Memory B cell (primary cell): ENCODE results near the gene PTPRE.
"Not testable (repeated sequence)": the region's sequence is repeated elsewhere in the genome, so short reads cannot be mapped to it uniquely, and the experiment has no call there.

ENCODE experiments used
- ATAC-seq: fragments of 150-1000 bp; cut with Tn5 transposase; 2 replicates; pipeline ENCODE4 v1.10.0; 2021; ENCODE audit warnings: low read depth, mild to moderate bottlenecking, moderate library complexity
- DNase-seq, 2 donors: peaks; one replicate each; pipeline ENCODE4 v3.0.0; 2022; ENCODE audit warnings: low spot score in 2 of 2
- H3K27ac Mint-ChIP-seq: one replicate; pipeline ENCODE4 v1.8.0; 2022; ENCODE audit warnings: mild to moderate bottlenecking, moderate library complexity, mixed read lengths
- H3K27me3 Mint-ChIP-seq: one replicate; pipeline ENCODE4 v1.8.0; 2022; ENCODE audit warnings: mixed read lengths
- H3K36me3 Mint-ChIP-seq: one replicate; pipeline ENCODE4 v1.8.0; 2022; ENCODE audit warnings: mild to moderate bottlenecking, mixed read lengths
- H3K4me1 Mint-ChIP-seq: one replicate; pipeline ENCODE4 v1.8.0; 2022; ENCODE audit warnings: mixed read lengths
- H3K4me3 Mint-ChIP-seq: one replicate; pipeline ENCODE4 v1.8.0; 2022; ENCODE audit warnings: mild to moderate bottlenecking, moderate library complexity, mixed read lengths
- H3K9me3 Mint-ChIP-seq: one replicate; pipeline ENCODE4 v1.8.0; 2022; ENCODE audit warnings: mixed read lengths

PTPRE gene

DNA sequence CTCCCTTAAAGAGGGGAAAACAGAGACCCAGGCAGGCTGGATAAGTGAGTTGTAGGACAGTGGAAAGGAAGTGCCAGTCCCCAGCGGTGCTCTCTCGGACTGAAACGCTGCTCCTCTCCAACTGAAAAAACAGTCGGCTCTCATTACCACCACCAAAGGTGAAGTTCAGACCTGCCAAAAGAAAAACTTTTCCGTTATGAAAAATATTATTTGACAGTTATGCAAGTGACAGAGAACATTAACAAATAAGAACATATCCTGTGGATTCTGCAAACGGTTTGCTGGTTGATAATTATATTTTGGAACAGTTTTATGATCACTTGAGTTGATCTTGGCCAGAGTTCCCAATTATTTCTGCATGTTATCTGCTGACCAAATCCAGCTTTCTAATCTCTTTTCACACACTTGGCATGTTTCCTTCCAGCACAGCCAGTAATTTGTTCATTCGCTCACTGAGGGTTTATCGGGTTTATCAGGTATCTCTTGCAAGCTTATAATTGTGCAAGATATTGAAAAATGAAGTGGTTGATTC lies 82.6 kb downstream of the PTPRE start:
- no peak for ATAC-seq
- DNase-seq: no peak
- Mint-ChIP-seq H3K27me3 (peaks cover 24% of the 10 kb centered on the region), H3K4me1 (peaks cover 2% of the 10 kb centered on the region), H3K27ac (no peak overlapping the region), H3K36me3 (no peaks in the 10 kb centered on the region), H3K4me3 (no peak overlapping the region), H3K9me3 (peaks cover 2% of the 10 kb centered on the region)

DNA sequence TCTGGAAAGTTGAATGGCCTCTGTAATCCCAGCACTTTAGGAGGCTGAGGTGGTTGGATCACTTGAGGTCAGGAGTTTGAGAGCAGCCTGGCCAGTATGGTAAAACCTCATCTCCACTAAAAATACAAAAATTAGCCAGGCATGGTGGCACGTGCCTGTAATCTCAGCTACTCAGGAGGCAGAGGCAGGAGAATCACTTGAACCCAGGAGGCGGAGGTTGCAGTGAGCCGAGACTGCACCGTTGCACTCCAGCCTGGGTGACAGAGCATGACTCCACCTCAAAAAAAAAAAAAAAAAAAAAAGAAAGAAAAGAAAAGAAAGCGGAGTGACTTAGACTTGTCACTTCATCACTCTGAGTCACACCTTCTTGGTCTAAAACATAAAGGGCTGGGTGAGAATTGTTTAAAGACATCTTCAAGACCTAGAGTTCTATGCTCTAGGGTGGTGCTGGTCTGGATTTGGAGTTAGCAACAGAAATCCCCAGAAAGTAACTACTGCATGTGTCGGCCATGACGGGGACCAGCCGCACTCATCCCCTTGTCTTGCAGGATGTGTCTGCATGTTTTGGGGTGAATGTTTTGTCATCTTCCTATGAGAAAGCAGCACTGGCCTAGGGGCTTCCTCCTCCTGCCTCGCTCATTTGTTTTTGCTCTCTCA lies 83.4 kb downstream of the PTPRE start:
- not testable (repeated sequence) for DNase-seq, H3K36me3 Mint-ChIP-seq, H3K4me1 Mint-ChIP-seq, H3K27ac Mint-ChIP-seq, ATAC-seq, H3K9me3 Mint-ChIP-seq, H3K4me3 Mint-ChIP-seq
- peaks cover 20% of the 10 kb centered on the region for H3K27me3 Mint-ChIP-seq

DNA sequence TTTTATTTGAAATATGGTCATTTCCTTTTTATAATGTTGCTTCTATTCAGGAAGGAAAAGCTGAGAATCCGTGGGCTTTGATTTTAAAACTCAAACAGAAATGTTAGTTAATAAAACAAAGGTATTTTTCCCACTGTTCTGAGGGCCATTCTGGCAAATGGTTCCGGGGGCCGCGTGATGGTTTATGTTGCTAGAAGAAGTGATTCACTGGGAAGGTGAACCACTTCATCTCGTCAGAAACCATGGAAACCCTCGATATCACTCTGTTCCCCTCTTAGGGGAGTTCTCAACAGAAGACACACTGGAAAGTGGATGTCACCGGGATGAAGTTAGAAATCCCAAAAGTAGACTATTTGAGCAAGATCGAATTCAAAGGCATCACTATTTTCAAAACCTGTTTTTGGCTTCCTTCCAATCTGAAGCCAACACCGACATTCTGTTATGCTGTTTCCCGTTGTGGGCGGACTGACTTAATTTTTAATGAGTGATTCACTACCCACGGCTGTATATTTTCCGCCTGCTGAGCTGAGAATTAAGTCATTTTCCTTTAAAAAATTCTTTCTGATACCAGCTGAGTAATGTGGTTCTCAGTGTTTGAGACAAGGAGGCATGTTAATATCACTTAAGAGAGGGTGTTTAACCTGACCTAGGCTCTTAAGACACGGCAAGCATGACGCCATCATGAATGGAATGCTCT lies 84.1 kb downstream of the PTPRE start:
- DNase-seq (no peak), ATAC-seq (no peak)
- Mint-ChIP-seq H3K36me3 (no peaks in the 10 kb centered on the region), H3K4me3 (no peak overlapping the region), H3K27me3 (peaks cover 23% of the 10 kb centered on the region), H3K4me1 (no peaks in the 10 kb centered on the region), H3K27ac (no peak overlapping the region), H3K9me3 (no peaks in the 10 kb centered on the region)

DNA sequence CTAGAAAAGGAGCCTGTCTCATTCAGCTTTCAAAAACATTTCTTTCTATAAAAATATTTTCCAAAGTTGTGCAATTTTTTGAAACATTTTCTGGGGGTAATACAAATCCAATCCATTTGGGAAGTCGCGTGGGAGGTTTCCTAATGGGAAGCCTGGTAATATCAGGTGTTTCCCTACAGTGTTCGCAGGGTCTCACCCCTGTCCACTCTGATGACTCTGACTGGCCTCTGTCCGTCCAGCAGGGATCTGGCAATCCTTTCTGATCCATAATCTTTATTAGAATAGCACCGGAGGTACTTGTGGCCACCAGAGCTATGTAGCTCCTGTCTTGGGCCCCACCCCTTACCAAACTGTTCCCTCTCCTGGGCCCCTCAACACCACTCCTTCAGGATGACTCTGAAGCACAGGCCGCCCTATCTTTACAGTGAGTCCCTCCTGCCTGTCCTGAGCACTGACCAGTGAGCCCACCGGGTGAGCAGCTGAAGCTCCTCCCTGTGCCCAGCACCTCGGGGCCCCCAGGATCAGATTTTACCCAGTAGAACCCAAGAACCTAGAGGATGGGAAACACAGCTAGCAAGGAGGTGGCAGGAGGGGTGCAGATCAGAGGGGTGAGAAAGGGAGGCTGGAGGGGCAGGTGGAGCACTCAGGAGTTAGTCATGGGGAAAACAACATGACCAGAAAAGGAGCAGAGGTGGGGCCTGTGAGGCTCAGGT lies 84.8 kb downstream of the PTPRE start:
- Mint-ChIP-seq H3K4me3 (no peak overlapping the region), H3K36me3 (no peaks in the 10 kb centered on the region), H3K9me3 (no peaks in the 10 kb centered on the region), H3K27me3 (peaks cover 24% of the 10 kb centered on the region), H3K4me1 (no peaks in the 10 kb centered on the region), H3K27ac (no peak overlapping the region)
- DNase-seq (no peak), ATAC-seq (no peak)

GRCh38 chr10:127992376-127992775 lies 85.5 kb downstream of the PTPRE start:
- ATAC-seq (no peak), DNase-seq (no peak)
- H3K27ac Mint-ChIP-seq: no peak overlapping the region
- H3K4me3 Mint-ChIP-seq: no peak overlapping the region
- peaks cover 22% of the 10 kb centered on the region for H3K27me3 Mint-ChIP-seq
- H3K4me1 Mint-ChIP-seq: no peaks in the 10 kb centered on the region
- no peaks in the 10 kb centered on the region for H3K36me3 Mint-ChIP-seq
- H3K9me3 Mint-ChIP-seq: no peaks in the 10 kb centered on the region

- DNase-seq (no peak), ATAC-seq (no peak)
- no peak overlapping the region for H3K4me3 Mint-ChIP-seq
- H3K4me1 Mint-ChIP-seq: peaks cover 2% of the 10 kb centered on the region
- no peak overlapping the region for H3K27ac Mint-ChIP-seq
- no peaks in the 10 kb centered on the region for H3K9me3 Mint-ChIP-seq
- peaks cover 21% of the 10 kb centered on the region for H3K27me3 Mint-ChIP-seq
- H3K36me3 Mint-ChIP-seq: no peaks in the 10 kb centered on the region
Observed at GRCh38 chr10:127993056-127993690, 86.3 kb downstream of the PTPRE start.

- Mint-ChIP-seq H3K9me3 (no peaks in the 10 kb centered on the region), H3K27me3 (peaks cover 16% of the 10 kb centered on the region), H3K4me3 (no peak overlapping the region), H3K27ac (no peak overlapping the region), H3K4me1 (peaks cover 2% of the 10 kb centered on the region), H3K36me3 (no peaks in the 10 kb centered on the region)
- ATAC-seq (no peak), DNase-seq (no peak)
Observed at GRCh38 chr10:127995939-127996338, 89.0 kb downstream of the PTPRE start.

- no peak for DNase-seq
- Mint-ChIP-seq H3K36me3 (no peaks in the 10 kb centered on the region), H3K9me3 (no peaks in the 10 kb centered on the region), H3K4me3 (no peak overlapping the region), H3K27ac (no peak overlapping the region), H3K4me1 (peaks cover 2% of the 10 kb centered on the region), H3K27me3 (peaks cover 15% of the 10 kb centered on the region)
- no peak for ATAC-seq
Observed at GRCh38 chr10:127996586-127996985, 89.7 kb downstream of the PTPRE start.

DNA sequence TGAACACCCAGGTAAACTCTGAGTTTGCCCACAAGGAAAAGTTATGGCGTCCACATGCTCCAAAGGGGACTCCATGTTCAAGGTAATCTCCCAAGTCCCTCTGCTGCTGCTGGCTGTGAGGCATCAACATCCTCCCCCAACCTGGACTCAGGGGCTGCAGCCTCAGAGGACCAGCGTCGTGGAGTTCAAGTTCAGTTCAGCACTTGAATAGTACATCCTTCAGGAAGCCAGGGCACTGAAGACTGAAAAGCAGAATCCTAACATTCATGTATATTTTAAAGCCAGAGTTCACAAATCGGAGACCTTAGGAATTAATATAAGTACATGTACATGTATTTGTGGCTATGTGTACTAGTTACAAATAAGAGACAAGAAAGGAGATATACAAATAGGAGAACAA lies 90.4 kb downstream of the PTPRE start:
- peaks cover 15% of the 10 kb centered on the region for H3K27me3 Mint-ChIP-seq
- no peak overlapping the region for H3K4me3 Mint-ChIP-seq
- no peak overlapping the region for H3K27ac Mint-ChIP-seq
- H3K36me3 Mint-ChIP-seq: no peaks in the 10 kb centered on the region
- DNase-seq (no peak), ATAC-seq (no peak)
- peaks cover 2% of the 10 kb centered on the region for H3K4me1 Mint-ChIP-seq
- H3K9me3 Mint-ChIP-seq: no peaks in the 10 kb centered on the region

- Mint-ChIP-seq H3K4me3 (no peak overlapping the region), H3K4me1 (peaks cover 2% of the 10 kb centered on the region), H3K9me3 (no peaks in the 10 kb centered on the region), H3K27ac (no peak overlapping the region), H3K36me3 (no peaks in the 10 kb centered on the region), H3K27me3 (peaks cover 17% of the 10 kb centered on the region)
- ATAC-seq: no peak
- no peak for DNase-seq
Observed at GRCh38 chr10:127997937-127998336, 91.0 kb downstream of the PTPRE start.

DNA sequence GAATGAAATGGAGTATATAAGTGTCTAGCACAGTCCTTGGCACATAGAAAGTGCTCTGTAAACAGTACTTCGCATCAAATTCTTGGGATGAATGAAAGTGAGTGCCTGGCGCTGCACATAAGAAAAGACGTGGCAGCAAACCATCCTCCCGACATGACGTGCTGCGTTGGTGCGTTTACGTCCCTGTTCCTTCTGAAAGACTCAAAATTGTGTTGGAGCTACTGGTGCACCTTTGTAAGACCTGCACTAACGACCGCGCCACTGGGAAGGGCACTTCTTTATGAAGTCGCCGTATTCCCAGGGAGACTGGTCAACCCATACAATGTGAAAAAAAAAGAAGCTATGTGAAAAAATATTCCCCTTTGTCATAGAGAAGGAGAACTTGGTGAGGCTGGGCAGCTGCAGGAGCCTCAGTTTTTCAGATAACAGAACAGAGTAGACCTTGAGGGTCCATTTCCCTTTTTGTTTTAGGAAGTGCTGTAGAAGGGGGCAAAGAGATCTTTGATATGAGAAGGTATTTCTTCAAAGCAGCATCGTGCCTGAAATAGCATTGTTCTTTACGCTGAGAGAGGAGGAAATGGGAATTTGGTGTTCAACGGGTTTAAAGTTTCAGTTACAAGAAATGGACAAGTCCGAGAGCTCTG lies 91.7 kb downstream of the PTPRE start:
- ATAC-seq: no peak
- peaks cover 15% of the 10 kb centered on the region for H3K27me3 Mint-ChIP-seq
- no peaks in the 10 kb centered on the region for H3K36me3 Mint-ChIP-seq
- no peaks in the 10 kb centered on the region for H3K9me3 Mint-ChIP-seq
- no peak overlapping the region for H3K4me3 Mint-ChIP-seq
- H3K27ac Mint-ChIP-seq: no peak overlapping the region
- peaks cover 2% of the 10 kb centered on the region for H3K4me1 Mint-ChIP-seq
- DNase-seq: no peak

DNA sequence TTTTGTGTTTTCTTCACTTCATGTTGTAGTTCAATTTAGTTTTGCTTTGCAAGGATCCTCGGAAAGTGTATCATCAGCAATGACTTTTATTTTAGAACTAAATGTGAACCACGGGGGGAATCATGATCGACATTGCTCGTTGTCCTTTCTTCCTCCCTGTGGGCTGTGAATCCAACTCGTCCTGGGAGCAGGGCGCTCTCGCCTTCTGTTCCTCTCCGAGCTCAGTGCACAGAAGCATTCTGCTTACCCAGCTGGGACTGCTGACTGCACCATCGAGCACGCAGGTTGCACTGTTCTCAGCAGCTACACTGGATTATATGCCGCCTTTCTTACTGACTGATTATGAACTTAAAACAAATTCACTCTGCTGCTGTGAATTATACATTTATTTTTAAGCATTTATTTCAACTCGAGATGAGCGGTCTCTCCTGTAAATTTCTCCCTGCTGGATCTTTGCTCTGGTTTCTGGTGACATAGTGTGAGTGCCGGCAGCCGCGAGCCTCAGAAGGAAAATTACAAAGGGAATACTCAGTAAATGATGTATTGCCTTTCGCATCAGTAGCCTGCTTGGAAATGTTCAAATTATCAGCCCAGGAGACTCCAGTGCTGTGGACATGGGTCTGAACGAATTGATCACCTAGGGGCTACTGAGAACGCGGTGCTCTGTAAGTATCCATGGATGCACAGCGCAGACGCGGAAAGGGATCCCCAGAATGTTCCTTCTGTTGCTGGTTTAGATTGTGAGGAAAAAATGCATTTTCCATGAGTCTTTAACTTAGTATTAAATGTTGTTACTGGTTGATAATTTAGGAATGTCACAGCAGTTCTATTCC lies 92.6 kb downstream of the PTPRE start:
- no peak overlapping the region for H3K4me3 Mint-ChIP-seq
- no peak for ATAC-seq
- no peak overlapping the region for H3K27ac Mint-ChIP-seq
- peaks cover 2% of the 10 kb centered on the region for H3K4me1 Mint-ChIP-seq
- DNase-seq: no peak
- H3K36me3 Mint-ChIP-seq: no peaks in the 10 kb centered on the region
- no peaks in the 10 kb centered on the region for H3K9me3 Mint-ChIP-seq
- peaks cover 21% of the 10 kb centered on the region for H3K27me3 Mint-ChIP-seq
